Gastroesophageal sphincter (tissue), 4 donors: Measurements from ENCODE around the gene TNFAIP8L1. TPM values are rescaled to one million over a fixed set of nuclear protein-coding genes. Genes with fewer than 3 reads are reported as not detected.

Experiments used
- ATAC-seq: fragments of 150-250 bp; one replicate; pipeline ENCODE4 v1.9.1; 2016; ENCODE audit warnings: mild to moderate bottlenecking, moderate library complexity
- H3K27ac ChIP-seq, 4 donors: fragments of 200-600 bp; sonication (generic) in 3 of 4; 1 replicate in 3 of 4; 2 replicates in 1 of 4; pipeline ENCODE4 v1.5.1; 2016 to 2019
- H3K27me3 ChIP-seq: fragments of 200-600 bp; sonication (generic); one replicate; pipeline ENCODE4 v1.5.1; 2019
- H3K36me3 ChIP-seq, 2 donors: fragments of 200-600 bp; sonication (generic); one replicate each; pipeline ENCODE4 v1.5.1; 2019; ENCODE audit warnings: control low read depth in 1 of 2
- H3K4me1 ChIP-seq, 3 donors: fragments of 200-600 bp; sonication (generic); 1 replicate in 2 of 3; 2 replicates in 1 of 3; pipeline ENCODE4 v1.5.1; 2016 to 2019; ENCODE audit warnings: control low read depth in 2 of 3
- H3K4me3 ChIP-seq, 2 donors: fragments of 200-600 bp; sonication (generic); one replicate each; pipeline ENCODE4 v1.5.1; 2019; ENCODE audit warnings: mild to moderate bottlenecking in 1 of 2, moderate library complexity in 1 of 2
- H3K9me3 ChIP-seq, 3 donors: fragments of 200-600 bp; sonication (generic); one replicate each; pipeline ENCODE4 v1.5.1; 2017 to 2019; ENCODE audit warnings: control low read depth in 2 of 3
- CTCF ChIP-seq, 4 experiments: fragments of 200-600 bp in 2 of 4; fragments of 450-650 bp in 2 of 4; sonication (generic) in 1 of 4; IDR thresholded peaks; one replicate each; pipeline ENCODE4 v1.5.1; 2017 to 2019; ENCODE audit warnings: antibody characterized with exemption in 4 of 4, mild to moderate bottlenecking in 2 of 4, moderate library complexity in 2 of 4
- EP300 ChIP-seq: sonication (generic); formaldehyde crosslinking; IDR thresholded peaks from one replicate; pipeline ENCODE4 v1.6.1; 2017; ENCODE audit warnings: antibody characterized with exemption, mild to moderate bottlenecking
- POLR2A ChIP-seq, 2 donors: fragments of 450-650 bp; IDR thresholded peaks; one replicate each; pipeline ENCODE4 v1.6.1; 2017; ENCODE audit warnings: antibody characterized with exemption in 2 of 2, mild to moderate bottlenecking in 2 of 2, moderate library complexity in 1 of 2
- POLR2AphosphoS5 ChIP-seq: sonication (generic); formaldehyde crosslinking; IDR thresholded peaks from one replicate; pipeline ENCODE4 v1.6.1; 2017; ENCODE audit warnings: antibody characterized with exemption
- WGBS, 2 donors: methylation state at CpG; one replicate each; pipeline ENCODE4 v1.1.5; 2018; ENCODE audit warnings: low coverage in 1 of 2; 5-methylcytosine and 5-hydroxymethylcytosine counted together
- total RNA-seq, 4 donors: library from RNA; depleted of rRNA; stranded (reverse); fragments of >200 nt; gene quantifications; one replicate each; pipeline ENCODE4 v1.1.0, GENCODE V29; 2016

Gene TNFAIP8L1
- total RNA-seq, 4 donors from 2014 or later = 5.8 to 16.4 (median 7.0) TPM

GRCh38 chr19:4656102-4656501 lies 16.8 kb downstream of the TNFAIP8L1 start:
- no peak for ATAC-seq
- WGBS, 2 donors = 43% methylated on average over 3 of the region's 8 CpGs; no CpG with 5 or more reads in 1 of the 2 donors
- Histone ChIP-seq H3K9me3 (peaks cover 0 to 18% (median 0%) of the 10 kb centered on the region in 3 donors), H3K27me3 (no peaks in the 10 kb centered on the region), H3K27ac (no peak overlapping the region), H3K36me3 (peaks cover 0 to 93% of the 10 kb centered on the region in 2 donors), H3K4me1 (no peaks in the 10 kb centered on the region), H3K4me3 (no peak overlapping the region)
- TF ChIP-seq POLR2A (IDR thresholded peaks at IDR 0.05) (no peak), EP300 (no peak), POLR2AphosphoS5 (no peak), CTCF (IDR thresholded peaks at IDR 0.05) (no peak)

GRCh38 chr19:4657262-4657661 lies 17.9 kb downstream of the TNFAIP8L1 start:
- no peak overlapping the region for H3K27ac ChIP-seq
- no peak for TF ChIP-seq POLR2AphosphoS5
- no peak for TF ChIP-seq CTCF (IDR thresholded peaks at IDR 0.05)
- no peak for TF ChIP-seq POLR2A (IDR thresholded peaks at IDR 0.05)
- no peak for TF ChIP-seq EP300

GRCh38 chr19:4657835-4658234 lies 18.5 kb downstream of the TNFAIP8L1 start:
- Histone ChIP-seq H3K36me3 (peaks cover 0 to 93% of the 10 kb centered on the region in 2 donors), H3K4me1 (no peaks in the 10 kb centered on the region), H3K9me3 (peaks cover 0 to 18% (median 0%) of the 10 kb centered on the region in 3 donors), H3K27me3 (no peaks in the 10 kb centered on the region), H3K27ac (no peak overlapping the region), H3K4me3 (no peak overlapping the region)
- no peak for TF ChIP-seq CTCF (IDR thresholded peaks at IDR 0.05)
- no peak for TF ChIP-seq EP300
- TF ChIP-seq POLR2AphosphoS5 = no peak
- TF ChIP-seq POLR2A (IDR thresholded peaks at IDR 0.05) = no peak
- no CpG with 5 or more reads among the region's 8 CpGs for WGBS, 2 donors
- no peak for ATAC-seq

More at GRCh38 chr19:4657262-4657661, 17.9 kb downstream of the TNFAIP8L1 start:
- Histone ChIP-seq H3K9me3 (peaks cover 0 to 18% (median 0%) of the 10 kb centered on the region in 3 donors), H3K36me3 (peaks cover 0 to 93% of the 10 kb centered on the region in 2 donors), H3K4me1 (no peaks in the 10 kb centered on the region), H3K27me3 (no peaks in the 10 kb centered on the region), H3K4me3 (no peak overlapping the region)
- WGBS, 2 donors = 0 to 63% methylated on average over 1 to 11 of the region's 14 CpGs
- ATAC-seq = no peak

GRCh38 chr19:4660181-4660791 lies 21.0 kb downstream of the TNFAIP8L1 start:
- Histone ChIP-seq H3K9me3 (peaks cover 0 to 18% (median 0%) of the 10 kb centered on the region in 3 donors), H3K4me1 (peaks cover 0 to 12% (median 0%) of the 10 kb centered on the region in 3 donors), H3K4me3 (no peak overlapping the region), H3K27me3 (no peaks in the 10 kb centered on the region), H3K27ac (no peak overlapping the region), H3K36me3 (peaks cover 0 to 97% of the 10 kb centered on the region in 2 donors)
- WGBS, 2 donors = 80 to 85% methylated on average over 3 to 4 of the region's 15 CpGs
- peak in 1 of 4 experiments; percentile 37 for TF ChIP-seq CTCF (IDR thresholded peaks at IDR 0.05)
- no peak for TF ChIP-seq EP300
- no peak for ATAC-seq

GRCh38 chr19:4660993-4661392 lies 21.7 kb downstream of the TNFAIP8L1 start:
- TF ChIP-seq EP300 (no peak), POLR2A (IDR thresholded peaks at IDR 0.05) (no peak), CTCF (IDR thresholded peaks at IDR 0.05) (no peak), POLR2AphosphoS5 (no peak)
- H3K27ac ChIP-seq = no peak overlapping the region
- H3K36me3 ChIP-seq = peaks cover 0 to 95% of the 10 kb centered on the region in 2 donors
- H3K27me3 ChIP-seq = no peaks in the 10 kb centered on the region
- H3K4me3 ChIP-seq = no peak overlapping the region
- peaks cover 0 to 12% (median 0%) of the 10 kb centered on the region in 3 donors for H3K4me1 ChIP-seq
- 60 to 92% methylated on average over 1 to 4 of the region's 4 CpGs for WGBS, 2 donors
- ATAC-seq = no peak
- peaks cover 0 to 18% (median 0%) of the 10 kb centered on the region in 3 donors for H3K9me3 ChIP-seq
